ENCODE data around the gene ADPRM.
"Not testable (repeated sequence)": the region's sequence is repeated elsewhere in the genome, so short reads cannot be mapped to it uniquely, and the experiment has no call there.

ADPRM gene

GRCh38 chr17:10731408-10731879 lies 34.0 kb downstream of the ADPRM start:
- no peak overlapping the region for H3K9ac ChIP-seq (ENCODE audit: low read depth, low read length)
- H3K9me3 ChIP-seq (ENCODE audit: insufficient read depth, low read length, severe bottlenecking): no peaks in the 10 kb centered on the region
- no peak overlapping the region for H3K4me2 ChIP-seq (ENCODE audit: insufficient read depth, low read length)
- no peaks in the 10 kb centered on the region for H4K20me1 ChIP-seq (ENCODE audit: insufficient read depth, low read length)
- H2AFZ ChIP-seq (ENCODE audit: low read depth, low read length): no peak overlapping the region
- no peak for DNase-seq
- ATAC-seq (ENCODE audit: insufficient read depth, low read depth): no peak
- H3K27me3 ChIP-seq (ENCODE audit: insufficient read depth, low read length, poor library complexity): peaks cover 3% of the 10 kb centered on the region
- TF ChIP-seq EZH2 (IDR thresholded peaks at IDR 0.05; ENCODE audit: borderline replicate concordance, low read depth, low read length, severe bottlenecking) (no peak), CTCF (IDR thresholded peaks at IDR 0.05; ENCODE audit: borderline replicate concordance, extremely low read depth, low read length, poor library complexity, severe bottlenecking) (no peak)
- no peaks in the 10 kb centered on the region for H3K79me2 ChIP-seq (ENCODE audit: insufficient read depth, low read length)
- no peaks in the 10 kb centered on the region for H3K36me3 ChIP-seq (ENCODE audit: insufficient read depth, low read length)
- no peak overlapping the region for H3K27ac ChIP-seq (ENCODE audit: low read length)
- no peak overlapping the region for H3K4me3 ChIP-seq (ENCODE audit: low read depth in 1 of 2, low read length in 2 of 2)
- H3K4me1 ChIP-seq (ENCODE audit: insufficient read depth, low read length): no peaks in the 10 kb centered on the region

- H3K36me3 ChIP-seq (ENCODE audit: insufficient read depth, low read length); H3K27ac ChIP-seq (ENCODE audit: low read length); H3K27me3 ChIP-seq (ENCODE audit: insufficient read depth, low read length, poor library complexity); H3K9ac ChIP-seq (ENCODE audit: low read depth, low read length); H3K4me3 ChIP-seq (ENCODE audit: low read depth in 1 of 2, low read length in 2 of 2); H3K4me2 ChIP-seq (ENCODE audit: insufficient read depth, low read length); H4K20me1 ChIP-seq (ENCODE audit: insufficient read depth, low read length); ATAC-seq (ENCODE audit: insufficient read depth, low read depth); H3K4me1 ChIP-seq (ENCODE audit: insufficient read depth, low read length); H2AFZ ChIP-seq (ENCODE audit: low read depth, low read length); H3K9me3 ChIP-seq (ENCODE audit: insufficient read depth, low read length, severe bottlenecking); H3K79me2 ChIP-seq (ENCODE audit: insufficient read depth, low read length); DNase-seq: not testable (repeated sequence)
Measured at GRCh38 chr17:10732121-10732520, 34.7 kb downstream of the ADPRM start.

- H3K4me1 ChIP-seq (ENCODE audit: insufficient read depth, low read length): no peaks in the 10 kb centered on the region
Measured at GRCh38 chr17:10733666-10734065, 36.3 kb downstream of the ADPRM start.

GRCh38 chr17:10735251-10735650 lies 37.9 kb downstream of the ADPRM start:
- Histone ChIP-seq H3K27me3 (ENCODE audit: insufficient read depth, low read length, poor library complexity) (peaks cover 3% of the 10 kb centered on the region), H3K4me1 (ENCODE audit: insufficient read depth, low read length) (no peaks in the 10 kb centered on the region), H2AFZ (ENCODE audit: low read depth, low read length) (no peak overlapping the region), H4K20me1 (ENCODE audit: insufficient read depth, low read length) (no peaks in the 10 kb centered on the region), H3K4me3 (ENCODE audit: low read depth in 1 of 2, low read length in 2 of 2) (no peak overlapping the region), H3K79me2 (ENCODE audit: insufficient read depth, low read length) (no peaks in the 10 kb centered on the region), H3K9ac (ENCODE audit: low read depth, low read length) (no peak overlapping the region), H3K9me3 (ENCODE audit: insufficient read depth, low read length, severe bottlenecking) (no peaks in the 10 kb centered on the region), H3K27ac (ENCODE audit: low read length) (no peak overlapping the region), H3K36me3 (ENCODE audit: insufficient read depth, low read length) (no peaks in the 10 kb centered on the region), H3K4me2 (ENCODE audit: insufficient read depth, low read length) (no peak overlapping the region)
- TF ChIP-seq CTCF (IDR thresholded peaks at IDR 0.05; ENCODE audit: borderline replicate concordance, extremely low read depth, low read length, poor library complexity, severe bottlenecking) (no peak), EZH2 (IDR thresholded peaks at IDR 0.05; ENCODE audit: borderline replicate concordance, low read depth, low read length, severe bottlenecking) (no peak)
- DNase-seq (no peak), ATAC-seq (ENCODE audit: insufficient read depth, low read depth) (no peak)

More at GRCh38 chr17:10733666-10734065, 36.3 kb downstream of the ADPRM start:
- Histone ChIP-seq H3K4me3 (ENCODE audit: low read depth in 1 of 2, low read length in 2 of 2) (no peak overlapping the region), H3K27me3 (ENCODE audit: insufficient read depth, low read length, poor library complexity) (peaks cover 3% of the 10 kb centered on the region), H3K79me2 (ENCODE audit: insufficient read depth, low read length) (no peaks in the 10 kb centered on the region), H3K4me2 (ENCODE audit: insufficient read depth, low read length) (no peak overlapping the region), H4K20me1 (ENCODE audit: insufficient read depth, low read length) (no peaks in the 10 kb centered on the region), H2AFZ (ENCODE audit: low read depth, low read length) (no peak overlapping the region), H3K9ac (ENCODE audit: low read depth, low read length) (no peak overlapping the region), H3K9me3 (ENCODE audit: insufficient read depth, low read length, severe bottlenecking) (no peaks in the 10 kb centered on the region), H3K36me3 (ENCODE audit: insufficient read depth, low read length) (no peaks in the 10 kb centered on the region), H3K27ac (ENCODE audit: low read length) (no peak overlapping the region)
- DNase-seq: no peak
- no peak for ATAC-seq (ENCODE audit: insufficient read depth, low read depth)
- TF ChIP-seq CTCF (IDR thresholded peaks at IDR 0.05; ENCODE audit: borderline replicate concordance, extremely low read depth, low read length, poor library complexity, severe bottlenecking) (no peak), EZH2 (IDR thresholded peaks at IDR 0.05; ENCODE audit: borderline replicate concordance, low read depth, low read length, severe bottlenecking) (no peak)
